HUES48 (cell line): Measurements from ENCODE around the gene SHBG.

Experiments
- H3K27ac ChIP-seq: one replicate; pipeline ENCODE4 v1.7.0; 2013; ENCODE audit warnings: low read depth, low read length, inconsistent platforms
- H3K27me3 ChIP-seq: 2 replicates; pipeline ENCODE4 v1.6.1; 2013; ENCODE audit warnings: mild to moderate bottlenecking, low read length; ENCODE audit not compliant: control insufficient read depth, insufficient read depth
- H3K36me3 ChIP-seq: 2 replicates; pipeline ENCODE4 v1.6.1; 2013; ENCODE audit warnings: low read length; ENCODE audit not compliant: control insufficient read depth, insufficient read depth
- H3K4me1 ChIP-seq: 2 replicates; pipeline ENCODE4 v1.6.1; 2013; ENCODE audit warnings: mild to moderate bottlenecking, low read length; ENCODE audit not compliant: control insufficient read depth, insufficient read depth
- H3K4me3 ChIP-seq: 2 replicates; pipeline ENCODE4 v1.5.1; 2013; ENCODE audit warnings: mild to moderate bottlenecking, low read depth, low read length
- H3K9ac ChIP-seq: 2 replicates; pipeline ENCODE4 v1.6.1; 2013; ENCODE audit warnings: mild to moderate bottlenecking, low read depth, low read length, moderate library complexity
- H3K9me3 ChIP-seq: 2 replicates; pipeline ENCODE4 v1.6.1; 2013; ENCODE audit warnings: low read length; ENCODE audit not compliant: control insufficient read depth, insufficient read depth

Gene SHBG

GRCh38 chr17:7651097-7651664, 21.2 kb downstream of the SHBG start:
- Histone ChIP-seq H3K27ac (no peak overlapping the region), H3K4me3 (peak overlapping the region; percentile 58), H3K9me3 (no peaks in the 10 kb centered on the region), H3K27me3 (peaks cover 29% of the 10 kb centered on the region), H3K4me1 (peaks cover 5% of the 10 kb centered on the region; the same call in 1 of the 2 replicates), H3K36me3 (no peaks in the 10 kb centered on the region), H3K9ac (no peak overlapping the region)

GRCh38 chr17:7651665-7652387, 21.9 kb downstream of the SHBG start:
- Histone ChIP-seq H3K4me1 (peaks cover 9% of the 10 kb centered on the region; the same call in 1 of the 2 replicates), H3K27me3 (peaks cover 29% of the 10 kb centered on the region), H3K9ac (no peak overlapping the region), H3K9me3 (no peaks in the 10 kb centered on the region), H3K27ac (no peak overlapping the region), H3K36me3 (no peaks in the 10 kb centered on the region), H3K4me3 (peak overlapping the region; percentile 58)

- peaks cover 29% of the 10 kb centered on the region for H3K27me3 ChIP-seq
- H3K27ac ChIP-seq: no peak overlapping the region
- H3K4me1 ChIP-seq: peaks cover 15% of the 10 kb centered on the region
- no peaks in the 10 kb centered on the region for H3K9me3 ChIP-seq
- H3K4me3 ChIP-seq: no peak overlapping the region
- H3K36me3 ChIP-seq: no peaks in the 10 kb centered on the region
- no peak overlapping the region for H3K9ac ChIP-seq
Observed at GRCh38 chr17:7652388-7653356, 22.7 kb downstream of the SHBG start.

GRCh38 chr17:7654832-7655540, 25.1 kb downstream of the SHBG start:
- Histone ChIP-seq H3K27me3 (peaks cover 26% of the 10 kb centered on the region), H3K36me3 (no peaks in the 10 kb centered on the region), H3K4me1 (peaks cover 17% of the 10 kb centered on the region), H3K4me3 (no peak overlapping the region), H3K9me3 (no peaks in the 10 kb centered on the region), H3K9ac (no peak overlapping the region), H3K27ac (no peak overlapping the region)

- no peak overlapping the region for H3K4me3 ChIP-seq
- no peak overlapping the region for H3K9ac ChIP-seq
- H3K36me3 ChIP-seq: no peaks in the 10 kb centered on the region
- H3K4me1 ChIP-seq: peaks cover 14% of the 10 kb centered on the region
- H3K27me3 ChIP-seq: peaks cover 24% of the 10 kb centered on the region
- H3K27ac ChIP-seq: no peak overlapping the region
- H3K9me3 ChIP-seq: no peaks in the 10 kb centered on the region
Observed at GRCh38 chr17:7655541-7655840, 25.6 kb downstream of the SHBG start.

- peaks cover 11% of the 10 kb centered on the region for H3K27me3 ChIP-seq
- no peaks in the 10 kb centered on the region for H3K36me3 ChIP-seq
- no peaks in the 10 kb centered on the region for H3K9me3 ChIP-seq
- H3K9ac ChIP-seq: no peak overlapping the region
- H3K4me3 ChIP-seq: peak overlapping the region; percentile 13
- peak overlapping the region; percentile 89 for H3K27ac ChIP-seq
- peaks cover 14% of the 10 kb centered on the region for H3K4me1 ChIP-seq
Observed at GRCh38 chr17:7656958-7657609, 27.1 kb downstream of the SHBG start.

- Histone ChIP-seq H3K27ac (peak overlapping the region; percentile 14), H3K9ac (no peak overlapping the region), H3K4me3 (no peak overlapping the region), H3K4me1 (no peaks in the 10 kb centered on the region), H3K36me3 (peaks cover 63% of the 10 kb centered on the region), H3K9me3 (no peaks in the 10 kb centered on the region), H3K27me3 (no peaks in the 10 kb centered on the region)
Observed at GRCh38 chr17:7667656-7668406, 37.9 kb downstream of the SHBG start.

- Histone ChIP-seq H3K27ac (no peak overlapping the region), H3K36me3 (peaks cover 70% of the 10 kb centered on the region), H3K4me1 (no peaks in the 10 kb centered on the region), H3K4me3 (no peak overlapping the region), H3K27me3 (no peaks in the 10 kb centered on the region), H3K9ac (no peak overlapping the region), H3K9me3 (no peaks in the 10 kb centered on the region; the same call in 1 of the 2 replicates)
Observed at GRCh38 chr17:7668482-7668881, 38.5 kb downstream of the SHBG start.

GRCh38 chr17:7673239-7673638, 43.3 kb downstream of the SHBG start:
- Histone ChIP-seq H3K27me3 (no peaks in the 10 kb centered on the region), H3K9ac (no peak overlapping the region), H3K36me3 (peaks cover 74% of the 10 kb centered on the region), H3K4me3 (no peak overlapping the region), H3K4me1 (peaks cover 16% of the 10 kb centered on the region), H3K27ac (no peak overlapping the region), H3K9me3 (peaks cover 3% of the 10 kb centered on the region; the same call in 1 of the 2 replicates)

- Histone ChIP-seq H3K27ac (no peak overlapping the region), H3K36me3 (peaks cover 57% of the 10 kb centered on the region), H3K9me3 (peaks cover 3% of the 10 kb centered on the region; the same call in 1 of the 2 replicates), H3K4me3 (no peak overlapping the region), H3K9ac (no peak overlapping the region), H3K4me1 (peaks cover 19% of the 10 kb centered on the region), H3K27me3 (no peaks in the 10 kb centered on the region)
Observed at GRCh38 chr17:7674934-7675333, 45.0 kb downstream of the SHBG start.
